GM12878 (cell line): ENCODE measurements around the gene PRMT7. TPM values are rescaled to one million over a fixed set of nuclear protein-coding genes. Genes with fewer than 3 reads are reported as not detected.
A peak's percentile ranks its signal among the peaks of the same experiment; 100 is the strongest.

Source experiments
- ATAC-seq: fragments of 200-7000 bp; cut with Tn5 transposase; 3 replicates; pipeline ENCODE4 v1.9.1; 2020; ENCODE audit warnings: mild to moderate bottlenecking, moderate library complexity
- BruUV-seq: library from RNA; stranded (reverse); fragments of 400-500 nt; replicated peaks from 2 replicates; lab custom pipeline; 2021; lab: Mats Ljungman, UMichigan
- CTCF ChIA-PET: fragments of 300-600 bp; sonication (Branson Sonifier 250); formaldehyde crosslinking; extraction: SDS; loops from one replicate; lab custom pipeline; 2021; ENCODE audit warnings: inconsistent platforms; lab: Yijun Ruan, JAX
- POLR2A ChIA-PET: fragments of 350-600 bp; formaldehyde crosslinking; extraction: SDS; loops from one replicate; lab custom pipeline; 2021; ENCODE audit warnings: inconsistent platforms; lab: Charles Lee
- RAD21 ChIA-PET: fragments of 300-600 bp; sonication (Branson Sonifier 250); formaldehyde crosslinking; loops from one replicate; lab custom pipeline; 2023; ENCODE audit warnings: antibody characterized with exemption; ENCODE audit not compliant: unreplicated experiment; lab: Charles Lee
- SMC1A ChIA-PET: fragments of 300-600 bp; sonication (Branson Sonifier 250); formaldehyde crosslinking; loops from one replicate; lab custom pipeline; 2023; ENCODE audit not compliant: unreplicated experiment, uncharacterized antibody; lab: Charles Lee
- DNase-seq: peaks from one replicate; pipeline ENCODE4 v3.0.0-alpha.2; 2011; ENCODE audit warnings: low read depth, low spot score
- FAIRE-seq: peaks from 3 replicates; lab custom pipeline; 2011; peaks lifted over from hg19 to GRCh38; lab: Jason Lieb, UNC
- H2AFZ ChIP-seq: 2 replicates; pipeline ENCODE4 v1.6.0; 2011; ENCODE audit warnings: low read depth, low read length, control low read depth; ENCODE audit not compliant: control insufficient read depth
- H3K27ac ChIP-seq: 2 replicates; pipeline ENCODE4 v1.5.1; 2011; ENCODE audit warnings: control low read depth; ENCODE audit not compliant: control insufficient read depth, insufficient read depth
- H3K27me3 ChIP-seq, 2 experiments: replicated peaks in 1 of 2; 2 replicates each; pipeline versions ENCODE4 v1.6.0 to v1.6.1; 2011; ENCODE audit warnings: low read length in 1 of 2; ENCODE audit not compliant: control insufficient read depth in 2 of 2, insufficient read depth in 2 of 2
- H3K36me3 ChIP-seq, 2 experiments: 2 replicates each; pipeline ENCODE4 v1.5.1; 2011; ENCODE audit warnings: low read length in 1 of 2; ENCODE audit not compliant: control insufficient read depth in 2 of 2, insufficient read depth in 2 of 2
- H3K4me1 ChIP-seq: 2 replicates; pipeline ENCODE4 v1.6.1; 2011; ENCODE audit warnings: mild to moderate bottlenecking, low read length, moderate library complexity, mixed read lengths; ENCODE audit not compliant: control insufficient read depth, insufficient read depth
- H3K4me2 ChIP-seq: 2 replicates; pipeline ENCODE4 v1.6.0; 2011; ENCODE audit warnings: control low read depth; ENCODE audit not compliant: control insufficient read depth, insufficient read depth
- H3K4me3 ChIP-seq: fragments of 200-600 bp; sonication (generic); 2 replicates; pipeline ENCODE4 v1.5.1; 2016
- H3K79me2 ChIP-seq: 2 replicates; pipeline ENCODE4 v1.6.0; 2011; ENCODE audit warnings: low read length; ENCODE audit not compliant: control insufficient read depth, insufficient read depth
- H3K9ac ChIP-seq: 2 replicates; pipeline ENCODE4 v1.8.0; 2011; ENCODE audit warnings: low read length, control low read depth, mixed read lengths; ENCODE audit not compliant: control insufficient read depth, insufficient read depth
- H3K9me3 ChIP-seq: replicated peaks from 3 replicates; pipeline ENCODE4 v1.5.1; 2011; ENCODE audit warnings: mild to moderate bottlenecking, low read length; ENCODE audit not compliant: control insufficient read depth, insufficient read depth
- H4K20me1 ChIP-seq: 2 replicates; pipeline ENCODE4 v1.6.0; 2011; ENCODE audit not compliant: control insufficient read depth, insufficient read depth
- BRCA1 ChIP-seq: IDR thresholded peaks from 2 replicates; pipeline ENCODE4 v1.6.1; 2011; ENCODE audit warnings: low read depth, low read length, improper control_type of control experiment
- ESRRA ChIP-seq: IDR thresholded peaks from 2 replicates; pipeline ENCODE4 v1.6.1; 2012; ENCODE audit warnings: mild to moderate bottlenecking, low read length, improper control_type of control experiment
- FOXK2 ChIP-seq: fragments of 450-650 bp; IDR thresholded peaks from 2 replicates; pipeline ENCODE4 v1.6.1; 2017; ENCODE audit warnings: mild to moderate bottlenecking, moderate library complexity
- GABPA ChIP-seq: IDR thresholded peaks from 2 replicates; pipeline ENCODE4 v1.6.1; 2014; ENCODE audit warnings: antibody characterized with exemption, low read depth, mild to moderate bottlenecking, inconsistent platforms
- RUNX3 ChIP-seq: IDR thresholded peaks from 2 replicates; pipeline ENCODE4 v1.6.1; 2012; ENCODE audit warnings: low read length, inconsistent platforms
- SP1 ChIP-seq: IDR thresholded peaks from one replicate; pipeline ENCODE4 v1.6.1; 2011; ENCODE audit warnings: low read depth, low read length
- SUPT20H ChIP-seq: IDR thresholded peaks from 2 replicates; pipeline ENCODE4 v1.6.1; 2011; ENCODE audit warnings: low read depth, mild to moderate bottlenecking, low read length, moderate library complexity, borderline replicate concordance; ENCODE audit not compliant: control insufficient read depth
- ZNF207 ChIP-seq: fragments of 450-650 bp; IDR thresholded peaks from 2 replicates; pipeline ENCODE4 v1.6.1; 2014; ENCODE audit warnings: antibody characterized with exemption, mild to moderate bottlenecking, borderline replicate concordance
- WGBS: methylation state at CpG from one replicate; pipeline ENCODE4 v1.1.6; 2016; ENCODE audit warnings: low lambda C conversion rate; ENCODE audit not compliant: insufficient replicate concordance, insufficient coverage; ENCODE audit errors: missing lambda C conversion rate; 5-methylcytosine and 5-hydroxymethylcytosine counted together
- in situ Hi-C: fragments of 300-500 bp; cut with MboI; formaldehyde crosslinking; loops from 9 replicates; pipeline ENCODE4 v1.14.3; 2018; ENCODE audit warnings: mixed read lengths
- intact Hi-C: fragments of 100-400 bp; cut with micrococcal nuclease; formaldehyde crosslinking; loops from one replicate; pipeline ENCODE4 v1.14.2; 2022; ENCODE audit not compliant: unreplicated experiment
- polyA plus RNA-seq, 11 experiments: library from polyadenylated mRNA; depleted of rRNA in 4 of 11; unstranded in 6 of 11; stranded (reverse) in 5 of 11; fragments of >200 nt; fragmentation: Nextera tagmentation in 4 of 11; fragmentation: Illumina TruSeq in 1 of 11; extraction: Ambion mirVana in 4 of 11; extraction: Trizol in 1 of 11; gene quantifications; 1 replicate in 1 of 11; 2 replicates in 10 of 11; pipeline versions ENCODE4 v1.2.1 to v1.2.3, GENCODE V29; 2011 to 2016; ENCODE audit warnings: inconsistent platforms in 2 of 11, missing spikeins in 2 of 11, low read depth in 1 of 11
- total RNA-seq, 4 experiments: library from RNA; depleted of rRNA in 3 of 4; stranded (reverse); fragments of >200 nt in 3 of 4; fragmentation: Illumina TruSeq in 1 of 4; extraction: Trizol in 1 of 4; gene quantifications; 2 replicates each; pipeline versions ENCODE4 v1.2.1 to v1.2.3, GENCODE V29; 2013 to 2021
- TF ChIP-seq, protein P1 (sequence below): fragments of 150-350 bp; IDR thresholded peaks from 2 replicates; pipeline ENCODE4 v1.6.1; 2014; ENCODE audit warnings: mild to moderate bottlenecking, low read depth, low read length
- TF ChIP-seq, protein P2 (sequence below): IDR thresholded peaks from 2 replicates; pipeline ENCODE4 v1.6.1; 2011; ENCODE audit warnings: borderline replicate concordance, low read depth, mild to moderate bottlenecking, moderate library complexity, mixed read lengths, low read length; ENCODE audit not compliant: insufficient read depth; ENCODE audit errors: extremely low read length

The PRMT7 gene
- total and polyA plus RNA-seq, 10 of the 15 experiments (the other 5 are each of a cell fraction or from before 2014, with no cell fraction given) = 5.1 to 56.1 (median 42.0) TPM

DNA sequence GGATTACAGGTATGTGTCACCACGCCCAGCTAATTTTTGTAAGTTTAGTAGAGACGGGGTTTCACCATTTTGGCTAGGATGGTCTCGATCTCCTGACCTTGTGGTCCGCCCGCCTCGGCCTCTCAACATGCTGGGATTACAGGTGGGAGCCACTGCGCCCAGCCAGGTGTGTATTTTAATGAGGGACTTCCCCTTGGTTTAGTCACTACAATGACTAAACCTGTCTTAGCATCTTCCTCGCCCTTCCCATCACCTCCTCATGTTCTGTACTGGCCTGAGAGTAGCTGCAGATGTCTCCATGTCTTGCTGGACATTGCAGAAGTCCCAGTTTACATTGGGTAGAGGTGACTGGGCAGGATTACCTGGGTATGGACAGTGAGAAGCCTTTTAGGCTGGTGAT lies 36.9 kb upstream of the PRMT7 start:
- ATAC-seq (no peak), DNase-seq (no peak)
- POLR2A ChIA-PET = interaction anchor here (1.0 to 12.2 kb wide), 4 partner anchors 12 to 27 kb away, joined by 3 to 177 read pairs (median 3); no protein-coding TSS in a partner anchor
- CTCF ChIA-PET = interaction anchor here (0.7 to 4.4 kb wide), 4 partner anchors 11 to 190 kb away, joined by 4 to 40 read pairs (median 6); partner anchors contain the start of genes PRMT7, SLC7A6 and SLC7A6OS
- no peak overlapping the region for H3K4me3 ChIP-seq
- intact Hi-C loops = no loop called here
- 78% methylated on average over 8 of the region's 8 CpGs for WGBS
- no peaks in the 10 kb centered on the region for H3K9me3 ChIP-seq
- 0 out of 2 replicates have a peak overlapping the region, but pooled peaks have one; percentile 0 for H3K27ac ChIP-seq
- peaks cover 9 to 18% of the 10 kb centered on the region in 2 experiments; a peak in 3 of 4 replicates for H3K36me3 ChIP-seq
- RAD21 ChIA-PET = interaction anchor here (1.3 to 4.1 kb wide), 3 partner anchors 11 to 37 kb away, joined by 3 to 32 read pairs (median 10); partner anchors contain the start of genes PRMT7 and SLC7A6OS
- H4K20me1 ChIP-seq = no peaks in the 10 kb centered on the region
- no peak overlapping the region for H3K9ac ChIP-seq
- no peak overlapping the region for H2AFZ ChIP-seq
- SMC1A ChIA-PET = interaction anchor here (1.3 to 18.5 kb wide), 4 partner anchors 5 to 16 kb away, joined by 5 to 253 read pairs (median 136); partner anchors contain the start of gene SLC7A6
- TF ChIP-seq ZNF207 (no peak), SUPT20H (no peak), BRCA1 (no peak), SP1 (no peak), FOXK2 (no peak), ESRRA (no peak), GABPA (no peak), RUNX3 (no peak)
- TF ChIP-seq, protein P1, sequence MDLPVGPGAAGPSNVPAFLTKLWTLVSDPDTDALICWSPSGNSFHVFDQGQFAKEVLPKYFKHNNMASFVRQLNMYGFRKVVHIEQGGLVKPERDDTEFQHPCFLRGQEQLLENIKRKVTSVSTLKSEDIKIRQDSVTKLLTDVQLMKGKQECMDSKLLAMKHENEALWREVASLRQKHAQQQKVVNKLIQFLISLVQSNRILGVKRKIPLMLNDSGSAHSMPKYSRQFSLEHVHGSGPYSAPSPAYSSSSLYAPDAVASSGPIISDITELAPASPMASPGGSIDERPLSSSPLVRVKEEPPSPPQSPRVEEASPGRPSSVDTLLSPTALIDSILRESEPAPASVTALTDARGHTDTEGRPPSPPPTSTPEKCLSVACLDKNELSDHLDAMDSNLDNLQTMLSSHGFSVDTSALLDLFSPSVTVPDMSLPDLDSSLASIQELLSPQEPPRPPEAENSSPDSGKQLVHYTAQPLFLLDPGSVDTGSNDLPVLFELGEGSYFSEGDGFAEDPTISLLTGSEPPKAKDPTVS = no peak
- TF ChIP-seq, protein P2, sequence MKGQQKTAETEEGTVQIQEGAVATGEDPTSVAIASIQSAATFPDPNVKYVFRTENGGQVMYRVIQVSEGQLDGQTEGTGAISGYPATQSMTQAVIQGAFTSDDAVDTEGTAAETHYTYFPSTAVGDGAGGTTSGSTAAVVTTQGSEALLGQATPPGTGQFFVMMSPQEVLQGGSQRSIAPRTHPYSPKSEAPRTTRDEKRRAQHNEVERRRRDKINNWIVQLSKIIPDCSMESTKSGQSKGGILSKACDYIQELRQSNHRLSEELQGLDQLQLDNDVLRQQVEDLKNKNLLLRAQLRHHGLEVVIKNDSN = no peak
- TF ChIP-seq, all 136 proteins: peak for 0
- Histone ChIP-seq H3K79me2 (peaks cover 55% of the 10 kb centered on the region), H3K27me3 (no peaks in the 10 kb centered on the region), H3K4me2 (peak overlapping the region; percentile 45; the same call in 1 of the 2 replicates), H3K4me1 (peaks cover 42% of the 10 kb centered on the region)
- FAIRE-seq = no peak
- in situ Hi-C loops = no loop called here
- BruUV-seq = no TSS peak
